GM12878 (cell line): ENCODE data around the gene TCP1. TPM values are rescaled to one million over a fixed set of nuclear protein-coding genes. Genes with fewer than 3 reads are reported as not detected.
A peak's percentile ranks its signal among the peaks of the same experiment; 100 is the strongest.

Experiments used
- ATAC-seq: fragments of 200-7000 bp; cut with Tn5 transposase; 3 replicates; pipeline ENCODE4 v1.9.1; 2020; ENCODE audit warnings: mild to moderate bottlenecking, moderate library complexity
- BruUV-seq: library from RNA; stranded (reverse); fragments of 400-500 nt; replicated peaks from 2 replicates; lab custom pipeline; 2021; lab: Mats Ljungman, UMichigan
- CTCF ChIA-PET: fragments of 300-600 bp; sonication (Branson Sonifier 250); formaldehyde crosslinking; extraction: SDS; loops from one replicate; lab custom pipeline; 2021; ENCODE audit warnings: inconsistent platforms; lab: Yijun Ruan, JAX
- POLR2A ChIA-PET: fragments of 350-600 bp; formaldehyde crosslinking; extraction: SDS; loops from one replicate; lab custom pipeline; 2021; ENCODE audit warnings: inconsistent platforms; lab: Charles Lee
- RAD21 ChIA-PET: fragments of 300-600 bp; sonication (Branson Sonifier 250); formaldehyde crosslinking; loops from one replicate; lab custom pipeline; 2023; ENCODE audit warnings: antibody characterized with exemption; ENCODE audit not compliant: unreplicated experiment; lab: Charles Lee
- SMC1A ChIA-PET: fragments of 300-600 bp; sonication (Branson Sonifier 250); formaldehyde crosslinking; loops from one replicate; lab custom pipeline; 2023; ENCODE audit not compliant: unreplicated experiment, uncharacterized antibody; lab: Charles Lee
- DNase-seq: peaks from one replicate; pipeline ENCODE4 v3.0.0-alpha.2; 2011; ENCODE audit warnings: low read depth, low spot score
- FAIRE-seq: peaks from 3 replicates; lab custom pipeline; 2011; peaks lifted over from hg19 to GRCh38; lab: Jason Lieb, UNC
- H2AFZ ChIP-seq: 2 replicates; pipeline ENCODE4 v1.6.0; 2011; ENCODE audit warnings: low read depth, low read length, control low read depth; ENCODE audit not compliant: control insufficient read depth
- H3K27ac ChIP-seq: 2 replicates; pipeline ENCODE4 v1.5.1; 2011; ENCODE audit warnings: control low read depth; ENCODE audit not compliant: control insufficient read depth, insufficient read depth
- H3K27me3 ChIP-seq, 2 experiments: replicated peaks in 1 of 2; 2 replicates each; pipeline versions ENCODE4 v1.6.0 to v1.6.1; 2011; ENCODE audit warnings: low read length in 1 of 2; ENCODE audit not compliant: control insufficient read depth in 2 of 2, insufficient read depth in 2 of 2
- H3K36me3 ChIP-seq, 2 experiments: 2 replicates each; pipeline ENCODE4 v1.5.1; 2011; ENCODE audit warnings: low read length in 1 of 2; ENCODE audit not compliant: control insufficient read depth in 2 of 2, insufficient read depth in 2 of 2
- H3K4me1 ChIP-seq: 2 replicates; pipeline ENCODE4 v1.6.1; 2011; ENCODE audit warnings: mild to moderate bottlenecking, low read length, moderate library complexity, mixed read lengths; ENCODE audit not compliant: control insufficient read depth, insufficient read depth
- H3K4me2 ChIP-seq: 2 replicates; pipeline ENCODE4 v1.6.0; 2011; ENCODE audit warnings: control low read depth; ENCODE audit not compliant: control insufficient read depth, insufficient read depth
- H3K4me3 ChIP-seq: fragments of 200-600 bp; sonication (generic); 2 replicates; pipeline ENCODE4 v1.5.1; 2016
- H3K79me2 ChIP-seq: 2 replicates; pipeline ENCODE4 v1.6.0; 2011; ENCODE audit warnings: low read length; ENCODE audit not compliant: control insufficient read depth, insufficient read depth
- H3K9ac ChIP-seq: 2 replicates; pipeline ENCODE4 v1.8.0; 2011; ENCODE audit warnings: low read length, control low read depth, mixed read lengths; ENCODE audit not compliant: control insufficient read depth, insufficient read depth
- H3K9me3 ChIP-seq: replicated peaks from 3 replicates; pipeline ENCODE4 v1.5.1; 2011; ENCODE audit warnings: mild to moderate bottlenecking, low read length; ENCODE audit not compliant: control insufficient read depth, insufficient read depth
- H4K20me1 ChIP-seq: 2 replicates; pipeline ENCODE4 v1.6.0; 2011; ENCODE audit not compliant: control insufficient read depth, insufficient read depth
- CREB1 ChIP-seq: IDR thresholded peaks from 2 replicates; pipeline ENCODE4 v1.6.1; 2012; ENCODE audit warnings: low read depth, mild to moderate bottlenecking, inconsistent platforms
- IKZF1 ChIP-seq: fragments of 450-650 bp; conservative IDR thresholded peaks from 2 replicates; pipeline ENCODE4 v1.6.1; 2017; ENCODE audit warnings: antibody characterized with exemption, mild to moderate bottlenecking
- IRF4 ChIP-seq: IDR thresholded peaks from 2 replicates; pipeline ENCODE4 v1.6.1; 2011; ENCODE audit warnings: low read depth, low read length
- POLR2AphosphoS5 ChIP-seq: IDR thresholded peaks from 2 replicates; pipeline ENCODE4 v1.6.1; 2011; ENCODE audit warnings: mild to moderate bottlenecking, low read length, inconsistent platforms
- SPI1 ChIP-seq: IDR thresholded peaks from 2 replicates; pipeline ENCODE4 v1.6.1; 2011; ENCODE audit warnings: low read depth, mild to moderate bottlenecking, low read length, moderate library complexity, borderline replicate concordance; ENCODE audit not compliant: insufficient read depth
- TAF1 ChIP-seq: IDR thresholded peaks from 2 replicates; pipeline ENCODE4 v1.6.1; 2011; ENCODE audit warnings: mild to moderate bottlenecking, low read depth, low read length, borderline replicate concordance
- YY1 ChIP-seq: IDR thresholded peaks from 2 replicates; pipeline ENCODE4 v1.6.1; 2011; ENCODE audit warnings: low read depth, mild to moderate bottlenecking, low read length
- ZNF24 ChIP-seq: fragments of 450-650 bp; IDR thresholded peaks from 2 replicates; pipeline ENCODE4 v1.6.1; 2017; ENCODE audit warnings: antibody characterized with exemption, mild to moderate bottlenecking
- WGBS: methylation state at CpG from one replicate; pipeline ENCODE4 v1.1.6; 2016; ENCODE audit warnings: low lambda C conversion rate; ENCODE audit not compliant: insufficient replicate concordance, insufficient coverage; ENCODE audit errors: missing lambda C conversion rate; 5-methylcytosine and 5-hydroxymethylcytosine counted together
- in situ Hi-C: fragments of 300-500 bp; cut with MboI; formaldehyde crosslinking; loops from 9 replicates; pipeline ENCODE4 v1.14.3; 2018; ENCODE audit warnings: mixed read lengths
- intact Hi-C: fragments of 100-400 bp; cut with micrococcal nuclease; formaldehyde crosslinking; loops from one replicate; pipeline ENCODE4 v1.14.2; 2022; ENCODE audit not compliant: unreplicated experiment
- polyA plus RNA-seq, 11 experiments: library from polyadenylated mRNA; depleted of rRNA in 4 of 11; unstranded in 6 of 11; stranded (reverse) in 5 of 11; fragments of >200 nt; fragmentation: Nextera tagmentation in 4 of 11; fragmentation: Illumina TruSeq in 1 of 11; extraction: Ambion mirVana in 4 of 11; extraction: Trizol in 1 of 11; gene quantifications; 1 replicate in 1 of 11; 2 replicates in 10 of 11; pipeline versions ENCODE4 v1.2.1 to v1.2.3, GENCODE V29; 2011 to 2016; ENCODE audit warnings: inconsistent platforms in 2 of 11, missing spikeins in 2 of 11, low read depth in 1 of 11
- total RNA-seq, 4 experiments: library from RNA; depleted of rRNA in 3 of 4; stranded (reverse); fragments of >200 nt in 3 of 4; fragmentation: Illumina TruSeq in 1 of 4; extraction: Trizol in 1 of 4; gene quantifications; 2 replicates each; pipeline versions ENCODE4 v1.2.1 to v1.2.3, GENCODE V29; 2013 to 2021

TCP1 gene
- total and polyA plus RNA-seq, 10 of the 15 experiments (the other 5 are each of a cell fraction or from before 2014, with no cell fraction given), result 133 to 457 (median 306) TPM

DNA sequence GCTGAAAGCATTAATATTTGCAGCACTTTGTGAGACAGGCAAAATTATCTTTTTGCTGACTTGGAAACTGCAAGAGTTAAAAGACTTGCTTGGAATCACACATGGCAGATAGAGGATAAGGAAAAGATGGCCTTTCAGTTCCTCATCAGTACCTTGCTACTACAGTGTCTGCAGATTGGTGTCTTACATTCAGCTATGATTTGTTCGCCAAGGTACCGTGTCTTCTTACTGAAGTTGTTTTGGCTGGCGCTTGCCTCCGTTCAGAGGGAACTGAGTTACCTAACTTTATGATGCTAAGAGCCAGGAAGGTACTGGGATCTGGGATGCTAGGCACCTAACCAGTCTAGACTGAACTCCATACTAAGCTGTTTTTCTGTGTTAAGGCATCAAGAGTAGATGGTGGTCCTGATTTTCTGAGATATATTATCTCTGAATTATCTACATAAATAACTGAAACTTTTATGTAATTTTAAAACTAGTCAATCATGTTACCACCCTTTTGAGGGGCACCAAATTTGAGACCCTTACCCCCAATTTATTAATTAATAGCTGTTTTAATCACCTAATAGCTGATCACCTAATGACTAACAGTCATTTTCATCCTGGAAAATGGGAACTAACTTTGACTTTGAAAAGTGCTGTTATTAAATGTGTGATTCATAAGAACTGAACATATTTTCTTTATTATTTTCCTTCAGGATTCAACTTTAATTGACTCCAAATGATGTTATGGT, 59.6 kb downstream of the TCP1 start:
- 1% methylated on average over 4 of the region's 4 CpGs for WGBS
- in situ Hi-C loops, result no loop called here
- no TSS peak for BruUV-seq
- ChIA-PET RAD21 (interaction anchor here (1.2 to 5.1 kb wide), 4 partner anchors 31 to 200 kb away, joined by 4 to 52 read pairs (median 8); partner anchors contain the start of genes ACAT2, MRPL18 and TCP1), SMC1A (interaction anchor here (1.0 to 11.1 kb wide), 9 partner anchors 8 to 122 kb away, joined by 4 to 108 read pairs (median 7); partner anchors contain the start of genes ACAT2, MRPL18, SOD2 and TCP1), CTCF (interaction anchor here (0.6 to 5.4 kb wide), 9 partner anchors 8 to 202 kb away, joined by 3 to 27 read pairs (median 4); partner anchors contain the start of genes ACAT2 and SOD2)
- Histone ChIP-seq H3K36me3 (no peaks in the 10 kb centered on the region; a peak in 1 of 4 replicates), H3K4me3 (peak overlapping the region; percentile 81), H3K27me3 (no peaks in the 10 kb centered on the region), H4K20me1 (no peaks in the 10 kb centered on the region), H3K27ac (peak overlapping the region; percentile 14), H3K4me2 (peak overlapping the region; percentile 32), H2AFZ (no peak overlapping the region), H3K9ac (peak overlapping the region; percentile 94), H3K4me1 (no peaks in the 10 kb centered on the region)
- peak; percentile 30 for DNase-seq
- TF ChIP-seq IKZF1, result peak; percentile 42; the same call in 1 of the 2 replicates
- peak; percentile 83 for TF ChIP-seq SPI1
- TF ChIP-seq CREB1, result no peak
- TF ChIP-seq TAF1, result 0 out of 2 replicates have a peak, but pooled peaks have one; percentile 26
- TF ChIP-seq YY1, result 0 out of 2 replicates have a peak, but pooled peaks have one; percentile 13
- TF ChIP-seq POLR2AphosphoS5, result 0 out of 2 replicates have a peak, but pooled peaks have one; percentile 29
- TF ChIP-seq ZNF24, result no peak
- peak; percentile 42; the same call in 1 of the 2 replicates for TF ChIP-seq IRF4
- TF ChIP-seq, all 136 proteins: peak for 6
- POLR2A ChIA-PET, result interaction anchor here (0.7 to 6.8 kb wide), 11 partner anchors 9 to 249 kb away, joined by 3 to 85 read pairs (median 6); partner anchors contain the start of genes ACAT2, MRPL18 and TCP1
- Histone ChIP-seq H3K9me3 (no peaks in the 10 kb centered on the region), H3K79me2 (peaks cover 98% of the 10 kb centered on the region)
- ATAC-seq, result peak; percentile 37
- intact Hi-C loops, result loop anchor here (1.0 to 5.0 kb wide), 2 partner anchors 33 to 203 kb away; partner anchors contain the start of gene ACAT2
- FAIRE-seq, result peak; percentile 90
